ENCODE measurements around the gene TMEM44.

GRCh38 chr3:194555175-194556062 lies 77.8 kb downstream of the TMEM44 start:
- TF ChIP-seq KDM1A (IDR thresholded peaks at IDR 0.05), result no peak
- TF ChIP-seq SMC3 (conservative IDR thresholded peaks at IDR 0.05; ENCODE audit: insufficient read depth, low read depth, low read length), result no peak
- no peak for TF ChIP-seq CHD2 (IDR thresholded peaks at IDR 0.05; ENCODE audit: low read depth, low read length)
- no peak for TF ChIP-seq JUNB (CRISPR knock-in tag; conservative IDR thresholded peaks at IDR 0.05)
